ENCODE measurements around the gene CBY1.
A peak's percentile ranks its signal among the peaks of the same experiment; 100 is the strongest.

CBY1 gene

GRCh38 chr22:38653741-38654140 lies 2.7 kb upstream of the CBY1 start:
- Histone ChIP-seq H3K36me3 (ENCODE audit: control insufficient read depth, low read depth, low read length) (no peaks in the 10 kb centered on the region), H3K4me3 (ENCODE audit: low read length) (no peak overlapping the region), H3K4me1 (ENCODE audit: control insufficient read depth, low read depth, low read length) (peaks cover 8% of the 10 kb centered on the region), H3K9ac (ENCODE audit: low read length) (no peak overlapping the region), H3K9me3 (ENCODE audit: control insufficient read depth, low read depth, low read length) (no peaks in the 10 kb centered on the region), H3K27me3 (ENCODE audit: control insufficient read depth, insufficient read depth, low read length) (no peaks in the 10 kb centered on the region), H3K27ac (ENCODE audit: low read length) (no peak overlapping the region)

GRCh38 chr22:38655519-38656255 lies 751 bp upstream of the CBY1 start:
- Histone ChIP-seq H3K27ac (ENCODE audit: low read length) (peak overlapping the region; percentile 99), H3K4me1 (ENCODE audit: control insufficient read depth, low read depth, low read length) (peaks cover 8% of the 10 kb centered on the region), H3K9ac (ENCODE audit: low read length) (peak overlapping the region; percentile 94), H3K36me3 (ENCODE audit: control insufficient read depth, low read depth, low read length) (no peaks in the 10 kb centered on the region), H3K9me3 (ENCODE audit: control insufficient read depth, low read depth, low read length) (no peaks in the 10 kb centered on the region), H3K27me3 (ENCODE audit: control insufficient read depth, insufficient read depth, low read length) (no peaks in the 10 kb centered on the region), H3K4me3 (ENCODE audit: low read length) (peak overlapping the region; percentile 85)

GRCh38 chr22:38657045-38657909 lies 839 bp downstream of the CBY1 start:
- H3K27ac ChIP-seq (ENCODE audit: low read length) = peak overlapping the region; percentile 99
- no peaks in the 10 kb centered on the region for H3K27me3 ChIP-seq (ENCODE audit: control insufficient read depth, insufficient read depth, low read length)
- no peaks in the 10 kb centered on the region for H3K9me3 ChIP-seq (ENCODE audit: control insufficient read depth, low read depth, low read length)
- H3K4me1 ChIP-seq (ENCODE audit: control insufficient read depth, low read depth, low read length) = peaks cover 8% of the 10 kb centered on the region
- H3K4me3 ChIP-seq (ENCODE audit: low read length) = peak overlapping the region; percentile 85
- H3K9ac ChIP-seq (ENCODE audit: low read length) = peak overlapping the region; percentile 94
- H3K36me3 ChIP-seq (ENCODE audit: control insufficient read depth, low read depth, low read length) = no peaks in the 10 kb centered on the region

GRCh38 chr22:38674888-38675287 lies 18.4 kb downstream of the CBY1 start:
- Histone ChIP-seq H3K36me3 (ENCODE audit: control insufficient read depth, low read depth, low read length) (peaks cover 13% of the 10 kb centered on the region), H3K4me3 (ENCODE audit: low read length) (no peak overlapping the region), H3K4me1 (ENCODE audit: control insufficient read depth, low read depth, low read length) (no peaks in the 10 kb centered on the region), H3K9me3 (ENCODE audit: control insufficient read depth, low read depth, low read length) (no peaks in the 10 kb centered on the region), H3K9ac (ENCODE audit: low read length) (no peak overlapping the region), H3K27ac (ENCODE audit: low read length) (no peak overlapping the region), H3K27me3 (ENCODE audit: control insufficient read depth, insufficient read depth, low read length) (no peaks in the 10 kb centered on the region)

GRCh38 chr22:38675833-38676232 lies 19.4 kb downstream of the CBY1 start:
- Histone ChIP-seq H3K4me3 (ENCODE audit: low read length) (no peak overlapping the region), H3K4me1 (ENCODE audit: control insufficient read depth, low read depth, low read length) (no peaks in the 10 kb centered on the region), H3K9ac (ENCODE audit: low read length) (no peak overlapping the region), H3K27ac (ENCODE audit: low read length) (no peak overlapping the region), H3K9me3 (ENCODE audit: control insufficient read depth, low read depth, low read length) (no peaks in the 10 kb centered on the region), H3K27me3 (ENCODE audit: control insufficient read depth, insufficient read depth, low read length) (no peaks in the 10 kb centered on the region), H3K36me3 (ENCODE audit: control insufficient read depth, low read depth, low read length) (peaks cover 13% of the 10 kb centered on the region)

- Histone ChIP-seq H3K9me3 (ENCODE audit: control insufficient read depth, low read depth, low read length) (no peaks in the 10 kb centered on the region), H3K9ac (ENCODE audit: low read length) (peak within 1 kb of the TSS; percentile 84), H3K27me3 (ENCODE audit: control insufficient read depth, insufficient read depth, low read length) (no peaks in the 10 kb centered on the region), H3K27ac (ENCODE audit: low read length) (peak within 1 kb of the TSS; percentile 64), H3K4me3 (ENCODE audit: low read length) (peak within 1 kb of the TSS; percentile 92), H3K4me1 (ENCODE audit: control insufficient read depth, low read depth, low read length) (no peaks in the 10 kb centered on the region), H3K36me3 (ENCODE audit: control insufficient read depth, low read depth, low read length) (peaks cover 18% of the 10 kb centered on the region)
These were observed 25.3 kb downstream of the CBY1 start, which contains the start of gene TOMM22 for GRCh38 chr22:38681582-38682335. Gene TOMM22, plus strand, starts transcription at chr22:38681957. Its CDS starts 22 bp downstream, at chr22:38681979.

GRCh38 chr22:38684895-38685294 lies 28.5 kb downstream of the CBY1 start:
- H3K9me3 ChIP-seq (ENCODE audit: control insufficient read depth, low read depth, low read length) = no peaks in the 10 kb centered on the region
- no peak overlapping the region for H3K9ac ChIP-seq (ENCODE audit: low read length)
- H3K4me3 ChIP-seq (ENCODE audit: low read length) = no peak overlapping the region
- no peak overlapping the region for H3K27ac ChIP-seq (ENCODE audit: low read length)
- H3K27me3 ChIP-seq (ENCODE audit: control insufficient read depth, insufficient read depth, low read length) = no peaks in the 10 kb centered on the region
- peaks cover 39% of the 10 kb centered on the region for H3K36me3 ChIP-seq (ENCODE audit: control insufficient read depth, low read depth, low read length)
- no peaks in the 10 kb centered on the region for H3K4me1 ChIP-seq (ENCODE audit: control insufficient read depth, low read depth, low read length)

- H3K9me3 ChIP-seq (ENCODE audit: control insufficient read depth, low read depth, low read length) = no peaks in the 10 kb centered on the region
- H3K4me1 ChIP-seq (ENCODE audit: control insufficient read depth, low read depth, low read length) = no peaks in the 10 kb centered on the region
- H3K9ac ChIP-seq (ENCODE audit: low read length) = no peak overlapping the region
- no peak overlapping the region for H3K27ac ChIP-seq (ENCODE audit: low read length)
- H3K4me3 ChIP-seq (ENCODE audit: low read length) = no peak overlapping the region
- peaks cover 39% of the 10 kb centered on the region for H3K36me3 ChIP-seq (ENCODE audit: control insufficient read depth, low read depth, low read length)
- no peaks in the 10 kb centered on the region for H3K27me3 ChIP-seq (ENCODE audit: control insufficient read depth, insufficient read depth, low read length)
These were observed 29.3 kb downstream of the CBY1 start for GRCh38 chr22:38685761-38686160.

GRCh38 chr22:38689651-38690050 lies 33.2 kb downstream of the CBY1 start:
- Histone ChIP-seq H3K27me3 (ENCODE audit: control insufficient read depth, insufficient read depth, low read length) (no peaks in the 10 kb centered on the region), H3K4me3 (ENCODE audit: low read length) (no peak overlapping the region), H3K36me3 (ENCODE audit: control insufficient read depth, low read depth, low read length) (peaks cover 24% of the 10 kb centered on the region), H3K9ac (ENCODE audit: low read length) (no peak overlapping the region), H3K9me3 (ENCODE audit: control insufficient read depth, low read depth, low read length) (no peaks in the 10 kb centered on the region), H3K4me1 (ENCODE audit: control insufficient read depth, low read depth, low read length) (no peaks in the 10 kb centered on the region), H3K27ac (ENCODE audit: low read length) (no peak overlapping the region)

- H3K9me3 ChIP-seq (ENCODE audit: control insufficient read depth, low read depth, low read length) = no peaks in the 10 kb centered on the region
- no peak overlapping the region for H3K27ac ChIP-seq (ENCODE audit: low read length)
- H3K27me3 ChIP-seq (ENCODE audit: control insufficient read depth, insufficient read depth, low read length) = no peaks in the 10 kb centered on the region
- peaks cover 4% of the 10 kb centered on the region for H3K36me3 ChIP-seq (ENCODE audit: control insufficient read depth, low read depth, low read length)
- no peak overlapping the region for H3K9ac ChIP-seq (ENCODE audit: low read length)
- H3K4me1 ChIP-seq (ENCODE audit: control insufficient read depth, low read depth, low read length) = peaks cover 2% of the 10 kb centered on the region
- no peak overlapping the region for H3K4me3 ChIP-seq (ENCODE audit: low read length)
These were observed 37.6 kb downstream of the CBY1 start for GRCh38 chr22:38694049-38694448.

GRCh38 chr22:38694940-38695339 lies 38.5 kb downstream of the CBY1 start:
- Histone ChIP-seq H3K27me3 (ENCODE audit: control insufficient read depth, insufficient read depth, low read length) (no peaks in the 10 kb centered on the region), H3K9me3 (ENCODE audit: control insufficient read depth, low read depth, low read length) (no peaks in the 10 kb centered on the region), H3K4me3 (ENCODE audit: low read length) (no peak overlapping the region), H3K9ac (ENCODE audit: low read length) (no peak overlapping the region), H3K27ac (ENCODE audit: low read length) (no peak overlapping the region), H3K36me3 (ENCODE audit: control insufficient read depth, low read depth, low read length) (no peaks in the 10 kb centered on the region), H3K4me1 (ENCODE audit: control insufficient read depth, low read depth, low read length) (peaks cover 11% of the 10 kb centered on the region)
